Endothelial cell of umbilical vein (primary cell): ENCODE data around the gene SCAP. TPM values are rescaled to one million over a fixed set of nuclear protein-coding genes. Genes with fewer than 3 reads are reported as not detected.

Experiments
- BruUV-seq: library from RNA; stranded (reverse); fragments of 400-500 nt; replicated peaks from 2 replicates; lab custom pipeline; 2021; lab: Mats Ljungman, UMichigan
- CTCF ChIA-PET: fragments of 300-600, 350-600 bp; sonication (Branson Sonifier 250); formaldehyde crosslinking; loops from one replicate; lab custom pipeline; 2021; ENCODE audit warnings: antibody characterized with exemption, inconsistent platforms; lab: Charles Lee
- POLR2A ChIA-PET: fragments of 300-600, 350-600 bp; sonication (Branson Sonifier 250); formaldehyde crosslinking; loops from one replicate; lab custom pipeline; 2021; ENCODE audit warnings: antibody characterized with exemption, inconsistent platforms; lab: Charles Lee
- DNase-seq: peaks from one replicate; pipeline ENCODE4 v3.0.0-alpha.2; 2011; ENCODE audit warnings: low read depth, low spot score
- FAIRE-seq: peaks from 2 replicates; lab custom pipeline; 2011; peaks lifted over from hg19 to GRCh38; lab: Jason Lieb, UNC
- H2AFZ ChIP-seq: 2 replicates; pipeline ENCODE4 v1.6.0; 2012; ENCODE audit warnings: low read depth, low read length, control low read depth, inconsistent platforms
- H3K27ac ChIP-seq: 2 replicates; pipeline ENCODE4 v1.5.1; 2011; ENCODE audit warnings: low read depth, mild to moderate bottlenecking, control low read depth, low read length, moderate library complexity; ENCODE audit not compliant: insufficient read depth
- H3K27me3 ChIP-seq, 2 experiments: 2 replicates each; pipeline versions ENCODE4 v1.6.0 to v1.6.1; 2011; ENCODE audit warnings: low read length in 2 of 2, mixed read lengths in 1 of 2; ENCODE audit not compliant: control insufficient read depth in 2 of 2, insufficient read depth in 2 of 2
- H3K36me3 ChIP-seq, 2 experiments: 2 replicates in 1 of 2; 3 replicates in 1 of 2; pipeline ENCODE4 v1.5.1; 2011; ENCODE audit warnings: low read length in 2 of 2, mild to moderate bottlenecking in 1 of 2, moderate library complexity in 1 of 2; ENCODE audit not compliant: control insufficient read depth in 2 of 2, insufficient read depth in 2 of 2; ENCODE audit errors: extremely low read depth in 1 of 2
- H3K4me1 ChIP-seq: 3 replicates; pipeline ENCODE4 v1.5.1; 2011; ENCODE audit warnings: mild to moderate bottlenecking, low read length; ENCODE audit not compliant: control insufficient read depth, insufficient read depth; ENCODE audit errors: extremely low read depth
- H3K4me2 ChIP-seq: 2 replicates; pipeline ENCODE4 v1.6.1; 2011; ENCODE audit warnings: low read length, control low read depth, mixed read lengths; ENCODE audit not compliant: insufficient read depth
- H3K4me3 ChIP-seq, 3 experiments: fragments of 200-600 bp in 1 of 3; sonication (generic), shearing (Covaris generic) in 1 of 3; replicated peaks in 1 of 3; 2 replicates each; pipeline ENCODE4 v1.5.1; 2011 to 2016; ENCODE audit warnings: control low read depth in 3 of 3, low read length in 3 of 3, mild to moderate bottlenecking in 2 of 3, inconsistent platforms in 1 of 3, low read depth in 1 of 3, moderate library complexity in 1 of 3; ENCODE audit not compliant: insufficient read depth in 1 of 3
- H3K79me2 ChIP-seq: 2 replicates; pipeline ENCODE4 v1.6.0; 2012; ENCODE audit warnings: low read length, inconsistent platforms; ENCODE audit not compliant: control insufficient read depth, insufficient read depth
- H3K9ac ChIP-seq: replicated peaks from 2 replicates; pipeline ENCODE3; 2011; ENCODE audit warnings: low read length, control low read depth; ENCODE audit not compliant: insufficient read depth; ENCODE audit errors: extremely low read depth
- H3K9me1 ChIP-seq: replicated peaks from 3 replicates; pipeline ENCODE4 v1.6.0; 2011; ENCODE audit warnings: mild to moderate bottlenecking, low read length; ENCODE audit not compliant: control insufficient read depth, insufficient read depth; ENCODE audit errors: extremely low read depth
- H3K9me3 ChIP-seq: replicated peaks from 2 replicates; pipeline ENCODE4 v1.5.1; 2012; ENCODE audit warnings: low read length, inconsistent platforms; ENCODE audit not compliant: control insufficient read depth, insufficient read depth
- H4K20me1 ChIP-seq: replicated peaks from 2 replicates; pipeline ENCODE3; 2011; ENCODE audit warnings: mild to moderate bottlenecking, low read length; ENCODE audit not compliant: control insufficient read depth, insufficient read depth; ENCODE audit errors: extremely low read depth
- CTCF ChIP-seq, 2 donors: IDR thresholded peaks; 1 replicate in 1 of 2; 2 replicates in 1 of 2; pipeline ENCODE4 v1.5.1; 2011; ENCODE audit warnings: low read length in 2 of 2, mild to moderate bottlenecking in 2 of 2, moderate library complexity in 2 of 2, control low read depth in 1 of 2, inconsistent platforms in 1 of 2, low read depth in 1 of 2; ENCODE audit not compliant: insufficient read depth in 1 of 2; ENCODE audit errors: extremely low read depth in 1 of 2
- EZH2 ChIP-seq: IDR thresholded peaks from 2 replicates; pipeline ENCODE4 v1.6.1; 2012; ENCODE audit warnings: borderline replicate concordance, low read depth, mild to moderate bottlenecking, moderate library complexity, low read length, inconsistent platforms; ENCODE audit not compliant: severe bottlenecking
- JUN ChIP-seq: IDR thresholded peaks from 2 replicates; pipeline ENCODE4 v1.6.1; 2011; ENCODE audit warnings: borderline replicate concordance, low read depth; ENCODE audit not compliant: insufficient read length, insufficient read depth
- MYC ChIP-seq: IDR thresholded peaks from one replicate; pipeline ENCODE4 v1.6.1; 2011; ENCODE audit warnings: mild to moderate bottlenecking, low read depth, low read length
- POLR2A ChIP-seq: IDR thresholded peaks from 2 replicates; pipeline ENCODE4 v1.6.1; 2012; ENCODE audit warnings: low read depth, mild to moderate bottlenecking, control low read depth, low read length
- dilution Hi-C: fragments of 300-500 bp; cut with MboI; formaldehyde crosslinking; loops from one replicate; pipeline ENCODE4 v1.15.0; 2019; ENCODE audit warnings: low sequenced_read_pairs; ENCODE audit not compliant: extremely low pct_ligation_motif_present
- intact Hi-C: fragments of 100-400 bp; cut with micrococcal nuclease; formaldehyde crosslinking; loops from one replicate; pipeline ENCODE4 v1.10.0; 2022
- polyA plus RNA-seq, 4 experiments: library from polyadenylated mRNA; depleted of rRNA in 3 of 4; stranded (reverse) in 3 of 4; unstranded in 1 of 4; fragments of >200 nt; gene quantifications; 2 replicates each; pipeline versions ENCODE4 v1.2.1 to v1.2.3, GENCODE V29; 2011 to 2012; ENCODE audit warnings: missing spikeins in 1 of 4
- total RNA-seq: library from RNA; stranded (reverse); gene quantifications from 2 replicates; pipeline ENCODE4 v1.2.3, GENCODE V29; 2021
- TF ChIP-seq, protein P1 (sequence below): IDR thresholded peaks from 2 replicates; pipeline ENCODE4 v1.6.1; 2011; ENCODE audit not compliant: insufficient read depth, insufficient read length

SCAP gene
- total and polyA plus RNA-seq, 2 donors (not counting 3 experiments of a cell fraction or from before 2014, with no cell fraction given) = 34.7 to 59.0 TPM

- no peak overlapping the region for H3K9ac ChIP-seq
- BruUV-seq = no TSS peak
- H2AFZ ChIP-seq = no peak overlapping the region
- no peak for TF ChIP-seq MYC
- TF ChIP-seq, protein P1, sequence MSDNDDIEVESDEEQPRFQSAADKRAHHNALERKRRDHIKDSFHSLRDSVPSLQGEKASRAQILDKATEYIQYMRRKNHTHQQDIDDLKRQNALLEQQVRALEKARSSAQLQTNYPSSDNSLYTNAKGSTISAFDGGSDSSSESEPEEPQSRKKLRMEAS = no peak
- TF ChIP-seq POLR2A = no peak
- no peak overlapping the region for H3K4me2 ChIP-seq
- dilution Hi-C loops (no loop called here), intact Hi-C loops (no loop called here)
- H4K20me1 ChIP-seq = no peaks in the 10 kb centered on the region
- H3K4me3 ChIP-seq = no peak overlapping the region
- ChIA-PET POLR2A (no interaction called here), CTCF (no interaction called here)
- peaks cover 0 to 20% of the 10 kb centered on the region in 2 experiments for H3K36me3 ChIP-seq
- FAIRE-seq (no peak), DNase-seq (no peak)
- H3K27me3 ChIP-seq = no peaks in the 10 kb centered on the region
- no peaks in the 10 kb centered on the region for H3K9me1 ChIP-seq
- no peaks in the 10 kb centered on the region for H3K79me2 ChIP-seq
- H3K27ac ChIP-seq = no peak overlapping the region
- no peaks in the 10 kb centered on the region for H3K4me1 ChIP-seq
- no peaks in the 10 kb centered on the region for H3K9me3 ChIP-seq
These were observed 50.4 kb downstream of the SCAP start for GRCh38 chr3:47425383-47425778.

GRCh38 chr3:47424434-47425382 is 51.0 kb downstream of the SCAP start:
- no peak for DNase-seq
- no peak overlapping the region for H3K27ac ChIP-seq
- H3K9me3 ChIP-seq = no peaks in the 10 kb centered on the region
- H3K9me1 ChIP-seq = no peaks in the 10 kb centered on the region
- no peak for FAIRE-seq
- no peaks in the 10 kb centered on the region for H3K4me1 ChIP-seq
- BruUV-seq = no TSS peak
- no peak overlapping the region for H3K4me3 ChIP-seq
- H3K9ac ChIP-seq = no peak overlapping the region
- no peak overlapping the region for H2AFZ ChIP-seq
- TF ChIP-seq, protein P1 = no peak
- TF ChIP-seq CTCF (IDR thresholded peaks at IDR 0.05; ENCODE audit: extremely low read depth in 1 of 2, insufficient read depth in 1 of 2, low read depth in 1 of 2, low read length in 2 of 2) = no peak
- no peak for TF ChIP-seq MYC
- TF ChIP-seq EZH2 = no peak
- no peak for TF ChIP-seq JUN
- POLR2A ChIA-PET = no interaction called here
- intact Hi-C loops (no loop called here), dilution Hi-C loops (no loop called here)
- no peaks in the 10 kb centered on the region for H4K20me1 ChIP-seq
- H3K79me2 ChIP-seq = no peaks in the 10 kb centered on the region
- H3K4me2 ChIP-seq = no peak overlapping the region
- no peaks in the 10 kb centered on the region for H3K27me3 ChIP-seq
- CTCF ChIA-PET = no interaction called here
- peaks cover 0 to 22% of the 10 kb centered on the region in 2 experiments for H3K36me3 ChIP-seq
